ENCODE results near the gene C19orf33.
"Not testable (repeated sequence)": the region's sequence is repeated elsewhere in the genome, so short reads cannot be mapped to it uniquely, and the experiment has no call there.

C19orf33 gene

DNA sequence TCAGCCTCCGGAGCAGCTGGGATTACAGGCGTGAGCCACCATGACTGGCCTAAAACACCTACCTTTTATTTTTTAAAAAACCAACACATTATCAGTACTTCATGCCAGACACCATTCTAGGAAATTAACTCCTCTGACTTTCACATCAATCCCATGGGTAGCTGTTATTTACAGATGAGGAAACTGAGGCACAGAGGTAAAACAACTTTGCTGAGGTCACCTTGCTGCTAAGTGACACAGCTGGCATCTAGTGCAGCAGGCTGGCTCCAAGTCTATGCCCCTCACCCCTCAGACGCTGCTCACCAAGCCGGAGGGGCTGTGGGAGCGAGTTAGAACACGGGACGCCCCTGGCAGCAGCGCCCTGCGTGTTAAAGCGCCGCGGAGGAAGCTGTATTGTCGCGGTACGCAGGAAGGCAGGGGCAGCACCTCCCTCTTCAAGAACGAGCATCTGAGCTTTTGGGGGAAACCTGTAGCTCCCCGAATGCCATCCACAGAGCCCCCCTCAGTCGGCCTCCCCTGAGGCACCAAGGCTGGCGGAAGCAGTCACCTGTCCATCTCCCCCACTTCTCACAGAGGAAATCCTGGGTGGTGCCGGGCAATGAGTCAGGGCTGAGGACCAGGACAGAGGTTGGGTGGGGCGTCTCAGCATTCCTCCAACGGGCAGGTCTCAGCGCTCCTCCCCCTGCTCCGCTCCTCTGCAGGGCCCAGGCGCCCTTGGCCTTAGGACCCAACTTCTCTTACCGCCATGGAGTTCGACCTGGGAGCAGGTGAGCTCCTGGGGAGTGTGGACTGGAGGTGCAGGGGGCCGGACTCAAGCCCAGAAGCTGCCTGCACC lies at the start of gene C19orf33:
C19orf33 (plus strand) TSS at position 735 of the 835 bp plus-strand sequence; CDS start at position 746, 11 bp downstream.
- peak; percentile 88 for DNase-seq
- in situ Hi-C loops (cut with HindIII; ENCODE audit: low pct_ligation_motif_present, low pct_unique_long_range_greater_than_20kb, low sequenced_read_pairs), result no loop called here

DNA sequence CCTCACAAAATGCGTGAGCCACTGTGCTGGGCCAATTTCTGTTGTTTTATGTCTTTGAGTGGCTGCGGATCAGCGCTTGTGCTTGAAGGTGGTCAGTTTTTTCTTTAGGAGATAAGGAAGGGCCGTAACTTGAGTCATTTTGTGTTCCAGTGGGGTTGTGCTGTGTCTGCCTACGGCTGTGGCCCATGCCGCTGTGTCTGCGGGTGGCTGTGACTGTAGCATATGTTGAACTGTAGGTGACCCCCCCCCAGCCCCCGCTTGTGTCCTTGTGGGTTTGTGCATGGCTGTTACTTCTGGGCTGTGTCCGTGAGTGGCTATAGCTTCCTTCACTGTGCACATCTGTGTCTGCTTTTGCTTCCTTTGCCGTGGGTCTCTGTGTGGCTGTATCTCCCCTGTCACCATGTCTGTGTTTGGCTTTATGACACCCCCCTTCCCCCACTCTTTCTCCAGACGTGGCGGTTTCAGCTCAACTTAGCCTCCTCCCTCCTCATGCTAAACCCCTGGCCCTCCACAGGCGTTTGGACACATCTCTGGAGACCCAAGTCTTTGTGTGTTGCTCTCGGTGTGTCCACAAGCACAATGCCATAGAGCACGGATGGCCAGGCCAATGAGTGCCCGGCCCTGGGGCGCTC lies 48.6 kb upstream of the C19orf33 start:
- in situ Hi-C loops (cut with HindIII; ENCODE audit: low pct_ligation_motif_present, low pct_unique_long_range_greater_than_20kb, low sequenced_read_pairs), result no loop called here

DNA sequence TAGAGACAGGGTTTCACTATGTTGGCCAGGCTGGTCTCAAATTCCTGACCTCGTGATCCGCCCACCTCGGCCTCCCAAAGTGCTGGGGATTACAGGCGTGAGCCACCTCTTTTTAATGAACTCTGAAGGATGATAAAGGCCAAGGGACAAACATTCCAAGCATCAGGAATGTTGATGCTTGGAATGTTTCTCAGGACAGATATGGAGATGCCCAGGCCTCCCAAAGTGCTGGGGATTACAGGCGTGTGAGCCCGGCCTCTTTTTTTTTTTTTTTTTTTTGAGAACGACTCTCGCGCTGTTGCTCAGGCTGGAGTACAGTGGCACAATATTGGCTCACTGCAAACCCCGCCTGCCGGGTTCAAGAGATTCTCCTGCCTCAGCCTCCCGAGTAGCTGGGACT lies 42.1 kb upstream of the C19orf33 start:
- DNase-seq; in situ Hi-C loops (cut with HindIII; ENCODE audit: low pct_ligation_motif_present, low pct_unique_long_range_greater_than_20kb, low sequenced_read_pairs): not testable (repeated sequence)

More for the DNA sequence above, 48.6 kb upstream of the C19orf33 start:
- DNase-seq, result no peak

DNA sequence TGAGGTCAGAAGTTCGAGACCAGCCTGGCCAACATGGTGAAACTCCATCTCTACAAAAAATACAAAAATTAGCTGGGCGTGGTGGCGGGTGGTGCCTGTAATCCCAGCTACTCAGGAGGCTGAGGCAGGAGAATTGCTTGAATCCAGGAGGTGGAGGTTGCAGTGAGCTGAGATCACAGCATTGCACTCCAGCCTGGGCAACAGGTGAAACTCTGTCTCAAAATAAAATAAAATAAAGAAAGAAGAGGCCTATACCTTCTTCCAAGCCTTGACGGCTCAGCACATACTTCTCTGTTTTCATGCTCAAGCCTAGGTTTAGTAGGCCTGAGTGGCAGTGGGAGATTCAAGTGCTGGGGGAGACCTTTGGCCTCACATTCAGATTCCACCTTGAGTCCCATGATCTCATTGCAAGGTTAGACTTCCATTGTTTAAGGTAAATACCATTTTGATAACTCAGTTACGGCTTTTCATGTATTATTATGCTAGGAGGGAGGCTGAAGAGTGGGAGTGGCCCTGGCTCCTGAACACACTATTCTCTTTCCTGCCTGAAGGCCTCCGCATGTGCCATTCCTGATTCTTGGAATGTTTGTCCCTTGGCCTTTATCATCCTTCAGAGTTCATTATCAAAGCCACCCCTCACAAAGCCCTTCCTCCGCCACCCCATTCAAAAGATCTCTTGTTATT lies 41.3 kb upstream of the C19orf33 start:
- DNase-seq, result no peak
- in situ Hi-C loops (cut with HindIII; ENCODE audit: low pct_ligation_motif_present, low pct_unique_long_range_greater_than_20kb, low sequenced_read_pairs), result no loop called here

DNA sequence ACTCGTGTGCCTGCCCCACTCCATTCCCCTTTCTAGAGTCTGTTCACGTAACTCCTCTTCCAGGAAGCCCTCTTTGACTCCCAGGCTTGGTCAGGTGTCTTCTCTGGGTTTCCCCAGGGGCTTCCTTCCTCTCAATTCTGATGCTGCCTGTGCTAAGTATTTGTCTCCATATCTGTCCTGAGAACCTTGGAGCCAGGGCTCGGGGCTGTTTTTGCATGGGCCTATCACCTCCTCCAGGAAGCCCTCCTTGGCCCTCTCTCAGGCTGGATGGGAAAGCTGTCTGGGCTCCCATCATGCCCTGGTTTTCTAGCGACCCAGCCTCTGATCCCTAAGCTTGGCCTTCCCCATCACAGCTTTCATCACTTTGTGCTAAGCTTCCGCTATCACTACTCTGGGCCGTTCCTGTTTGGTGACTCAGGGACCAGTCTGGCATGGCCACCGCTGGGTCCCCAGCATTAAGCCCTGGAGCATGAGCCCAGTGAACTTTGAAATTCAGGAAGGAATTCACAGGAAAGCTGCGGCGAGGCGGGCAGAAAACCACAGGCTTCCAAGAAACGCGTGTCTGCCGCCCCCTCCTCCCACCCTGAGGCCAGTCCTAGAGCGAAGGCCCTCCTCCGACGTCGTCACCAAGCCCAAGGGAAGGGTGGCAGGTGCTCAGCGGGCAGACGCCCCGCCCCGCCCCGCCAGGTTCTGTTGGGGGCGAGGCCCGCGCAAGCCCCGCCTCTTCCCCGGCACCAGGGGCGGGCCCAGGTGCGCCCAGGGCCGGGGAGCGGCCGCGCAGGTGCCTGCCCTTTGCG lies 40.2 kb upstream of the C19orf33 start:
- peak; percentile 51 for DNase-seq
- in situ Hi-C loops (cut with HindIII; ENCODE audit: low pct_ligation_motif_present, low pct_unique_long_range_greater_than_20kb, low sequenced_read_pairs), result no loop called here

DNA sequence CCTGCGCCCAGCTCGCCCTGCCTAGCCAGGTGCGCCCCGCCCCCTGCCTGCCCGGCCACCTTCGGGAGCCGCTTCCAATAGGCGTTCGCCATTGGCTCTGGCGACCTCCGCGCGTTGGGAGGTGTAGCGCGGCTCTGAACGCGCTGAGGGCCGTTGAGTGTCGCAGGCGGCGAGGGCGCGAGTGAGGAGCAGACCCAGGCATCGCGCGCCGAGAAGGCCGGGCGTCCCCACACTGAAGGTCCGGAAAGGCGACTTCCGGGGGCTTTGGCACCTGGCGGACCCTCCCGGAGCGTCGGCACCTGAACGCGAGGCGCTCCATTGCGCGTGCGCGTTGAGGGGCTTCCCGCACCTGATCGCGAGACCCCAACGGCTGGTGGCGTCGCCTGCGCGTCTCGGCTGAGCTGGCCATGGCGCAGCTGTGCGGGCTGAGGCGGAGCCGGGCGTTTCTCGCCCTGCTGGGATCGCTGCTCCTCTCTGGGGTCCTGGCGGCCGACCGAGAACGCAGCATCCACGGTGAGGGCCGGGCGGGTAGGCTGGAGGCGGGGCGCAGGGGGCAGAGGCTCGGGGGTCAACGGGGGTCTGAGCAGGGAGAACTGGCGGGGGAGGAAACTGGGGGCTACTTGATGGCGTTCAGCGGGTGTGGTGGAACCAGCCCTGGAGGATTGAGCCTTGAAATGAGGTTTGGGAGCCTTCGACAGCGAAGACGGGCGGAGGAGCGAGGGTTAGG lies 39.4 kb upstream of the C19orf33 start, which contains the start of gene SPINT2:
SPINT2 (plus strand) TSS at position 88 of the 727 bp plus-strand sequence; CDS start at position 408, 320 bp downstream.
- no peak for DNase-seq

DNA sequence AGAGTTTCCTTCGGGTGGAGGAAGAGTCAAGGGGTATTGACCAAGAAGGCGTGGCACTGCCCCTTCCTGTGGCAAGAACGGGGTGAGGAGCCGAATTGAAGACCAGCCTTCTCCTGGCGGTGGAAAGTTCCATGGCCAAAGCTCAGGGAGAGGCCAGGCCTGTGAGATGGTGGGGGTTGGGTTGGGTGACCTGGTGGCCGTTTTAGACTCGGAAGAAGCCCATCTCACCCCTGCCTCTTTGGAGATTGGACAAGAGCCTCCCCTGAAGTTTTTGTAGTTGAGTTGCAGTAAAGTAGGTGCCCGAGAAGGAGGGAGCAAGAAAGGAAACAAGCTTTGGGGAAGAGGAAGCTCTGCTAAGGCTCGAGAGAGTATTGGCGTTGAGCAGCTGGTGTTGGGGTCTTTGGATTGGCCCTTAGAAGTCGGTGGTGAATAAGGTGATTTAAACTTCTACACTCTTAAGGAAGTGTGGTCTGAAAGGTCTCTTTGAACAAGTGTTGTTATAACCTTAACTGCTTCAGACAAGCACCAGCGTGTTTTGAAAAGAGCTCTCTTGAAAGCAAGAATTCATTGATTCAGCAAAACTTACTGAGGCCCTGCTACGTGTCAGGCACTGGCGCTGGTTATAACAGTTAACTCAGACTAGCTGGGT lies 38.7 kb upstream of the C19orf33 start:
- no peak for DNase-seq
- in situ Hi-C loops (cut with HindIII; ENCODE audit: low pct_ligation_motif_present, low pct_unique_long_range_greater_than_20kb, low sequenced_read_pairs), result no loop called here

More for the DNA sequence above, 39.4 kb upstream of the C19orf33 start, which contains the start of gene SPINT2:
- in situ Hi-C loops (cut with HindIII; ENCODE audit: low pct_ligation_motif_present, low pct_unique_long_range_greater_than_20kb, low sequenced_read_pairs), result no loop called here

DNA sequence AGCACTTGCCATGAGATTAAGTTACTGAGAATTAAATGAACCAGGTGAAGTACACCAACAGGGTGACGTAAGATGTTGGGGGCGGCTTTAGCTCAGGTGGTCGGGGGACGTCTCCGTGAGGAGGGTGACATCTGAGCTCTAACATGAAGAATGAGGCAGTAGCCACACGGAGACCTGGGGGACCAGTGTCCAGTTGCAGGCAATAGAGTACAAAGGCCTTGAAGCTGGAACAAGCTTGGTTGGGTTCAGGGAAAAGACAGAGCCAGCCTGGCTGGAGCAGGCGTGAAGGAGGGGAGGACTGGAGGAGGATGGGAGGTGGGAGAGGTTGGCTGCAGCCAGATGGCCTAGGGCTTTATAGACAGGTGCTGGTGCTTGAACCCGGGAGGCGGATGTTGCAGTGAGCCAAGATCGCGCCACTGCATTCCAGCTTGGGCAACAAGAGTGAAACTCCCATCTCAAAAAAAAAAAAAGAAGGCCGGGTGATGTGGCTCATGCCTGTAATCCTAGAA lies 38.1 kb upstream of the C19orf33 start:
- in situ Hi-C loops (cut with HindIII; ENCODE audit: low pct_ligation_motif_present, low pct_unique_long_range_greater_than_20kb, low sequenced_read_pairs), result no loop called here
- DNase-seq, result no peak

DNA sequence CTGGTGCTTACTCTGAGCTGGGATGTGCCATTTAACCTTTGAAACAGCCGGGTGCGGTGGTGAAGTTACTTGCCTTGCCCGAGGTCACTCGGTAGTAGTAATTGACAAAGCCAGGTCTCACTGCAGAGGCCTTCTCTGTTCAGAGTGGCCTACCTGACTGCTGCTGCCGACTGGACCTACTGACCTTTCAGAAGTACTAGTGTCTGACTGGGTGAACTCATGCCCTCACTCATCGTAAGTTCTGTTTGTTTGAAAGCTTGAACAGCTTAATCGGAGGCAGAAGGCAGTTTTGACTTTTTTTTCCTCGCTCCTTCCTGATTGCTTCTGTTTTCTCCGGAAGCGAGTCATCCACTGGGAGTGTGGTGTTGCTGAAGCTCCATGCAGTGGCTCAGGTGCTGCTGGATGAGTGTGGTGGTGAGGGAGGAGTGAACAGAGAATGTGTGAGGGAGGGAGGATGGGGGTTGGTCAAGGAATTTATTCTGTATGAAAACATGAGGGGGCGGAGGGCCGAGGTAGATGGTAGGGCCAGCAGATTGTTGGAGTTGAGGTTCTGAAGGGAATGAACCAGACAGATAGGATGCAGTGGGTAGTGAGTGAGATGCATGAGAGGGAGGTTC lies 37.0 kb upstream of the C19orf33 start:
- DNase-seq, result peak; percentile 50
- in situ Hi-C loops (cut with HindIII; ENCODE audit: low pct_ligation_motif_present, low pct_unique_long_range_greater_than_20kb, low sequenced_read_pairs), result no loop called here

DNA sequence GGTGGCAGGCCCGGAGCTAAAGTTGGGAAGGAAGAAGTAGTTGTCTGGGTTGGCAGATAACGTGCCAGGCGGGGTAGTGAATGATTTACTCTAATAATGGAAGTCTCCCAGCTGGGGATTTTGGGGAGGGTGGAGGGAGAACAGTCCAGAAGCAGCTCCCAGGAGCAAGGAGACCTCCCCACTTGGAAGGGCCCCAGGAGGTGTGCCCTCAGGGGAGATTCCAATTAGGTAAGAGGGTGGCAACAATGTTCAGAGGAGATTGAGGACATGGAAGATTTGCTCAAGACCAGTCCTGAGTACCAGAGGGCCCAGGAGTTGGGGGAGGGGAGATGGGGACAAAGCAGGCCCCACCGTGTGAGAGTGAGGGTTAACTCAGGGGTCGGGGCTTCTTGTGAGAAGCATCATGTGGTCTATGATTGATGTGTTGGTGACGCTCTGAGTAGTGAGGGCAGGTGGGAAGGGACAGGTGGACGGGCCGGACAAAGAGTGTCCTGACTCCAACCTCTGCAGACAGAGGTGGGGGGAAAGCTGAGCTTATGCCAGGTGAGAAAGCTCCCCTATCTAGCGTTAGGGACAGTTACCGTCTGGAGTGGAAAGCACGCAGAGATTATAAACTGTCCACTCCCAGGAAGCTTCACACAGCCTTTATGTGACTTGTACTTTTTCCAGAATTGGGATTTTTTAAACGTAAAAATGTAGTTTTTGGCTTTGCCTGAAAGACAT lies 36.1 kb upstream of the C19orf33 start:
- in situ Hi-C loops (cut with HindIII; ENCODE audit: low pct_ligation_motif_present, low pct_unique_long_range_greater_than_20kb, low sequenced_read_pairs), result no loop called here
- peak; percentile 13 for DNase-seq

DNA sequence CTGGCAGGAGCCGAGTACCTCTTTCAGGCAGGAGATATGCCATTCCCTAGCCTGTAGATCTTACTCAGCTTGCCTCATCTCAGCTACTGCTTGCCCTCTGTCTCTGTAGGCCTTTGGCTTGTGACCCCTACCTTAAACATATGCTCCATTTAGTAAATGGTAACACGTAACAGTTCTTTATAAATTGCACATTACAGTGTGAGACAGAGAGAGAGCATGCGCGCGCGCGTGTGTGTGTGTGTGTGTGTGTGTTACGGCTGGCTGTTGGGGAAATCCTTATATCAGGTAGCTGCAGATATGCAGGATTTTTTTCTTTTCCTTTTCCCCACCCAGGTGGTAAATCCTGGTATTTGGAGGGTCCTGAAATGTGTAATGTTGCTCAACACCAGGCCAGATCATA lies 35.5 kb upstream of the C19orf33 start:
- in situ Hi-C loops (cut with HindIII; ENCODE audit: low pct_ligation_motif_present, low pct_unique_long_range_greater_than_20kb, low sequenced_read_pairs), result no loop called here
- no peak for DNase-seq

DNA sequence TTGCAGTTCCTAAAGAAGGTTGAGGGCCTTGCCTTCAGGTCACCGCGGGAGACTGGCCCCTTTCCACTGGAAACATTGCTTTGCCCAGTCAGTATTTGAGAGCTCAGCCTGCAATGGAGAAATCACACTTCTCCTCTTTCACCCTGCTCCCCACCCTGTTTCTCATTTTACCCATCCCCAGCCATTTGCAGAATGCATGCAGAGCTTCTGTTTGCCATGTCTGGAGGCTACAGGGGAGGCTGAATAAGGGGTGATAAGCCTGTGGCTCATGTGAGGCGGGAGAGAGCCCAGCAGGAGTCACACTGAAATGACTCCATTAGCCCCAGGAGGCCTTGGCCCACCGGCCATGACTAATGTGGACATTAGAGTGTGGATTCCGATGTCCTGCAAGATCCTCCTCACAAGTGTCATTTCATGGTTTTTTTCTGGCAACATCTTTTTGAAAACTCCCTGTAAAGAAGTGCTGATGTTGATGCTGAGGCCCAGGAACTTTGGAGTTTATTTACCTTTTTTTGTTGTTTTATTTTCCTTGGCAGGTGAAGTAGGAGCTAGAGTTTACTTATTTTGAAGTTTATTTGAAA lies 33.4 kb upstream of the C19orf33 start:
- peak; percentile 30 for DNase-seq
- in situ Hi-C loops (cut with HindIII; ENCODE audit: low pct_ligation_motif_present, low pct_unique_long_range_greater_than_20kb, low sequenced_read_pairs), result no loop called here

DNA sequence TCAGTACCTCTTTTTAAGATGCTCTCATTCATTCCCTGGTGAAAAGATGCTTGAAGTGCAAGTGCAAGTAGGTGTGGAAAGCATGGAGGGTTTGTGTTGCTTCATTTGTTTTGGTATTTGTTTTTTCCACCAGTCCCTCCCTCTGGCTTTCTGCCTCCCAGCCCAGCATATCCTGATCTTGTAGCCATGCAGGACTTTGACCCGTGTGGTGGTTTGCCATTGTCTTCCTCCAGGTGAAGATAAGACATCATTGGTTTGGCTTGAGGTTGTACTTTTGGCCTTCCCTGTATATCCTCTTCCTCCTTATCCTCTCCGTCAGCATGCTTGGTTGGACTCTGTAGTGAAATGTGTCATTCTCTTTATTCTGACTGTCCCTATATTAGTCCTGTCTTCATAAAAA lies 30.6 kb upstream of the C19orf33 start:
- DNase-seq, result no peak
- in situ Hi-C loops (cut with HindIII; ENCODE audit: low pct_ligation_motif_present, low pct_unique_long_range_greater_than_20kb, low sequenced_read_pairs), result no loop called here

DNA sequence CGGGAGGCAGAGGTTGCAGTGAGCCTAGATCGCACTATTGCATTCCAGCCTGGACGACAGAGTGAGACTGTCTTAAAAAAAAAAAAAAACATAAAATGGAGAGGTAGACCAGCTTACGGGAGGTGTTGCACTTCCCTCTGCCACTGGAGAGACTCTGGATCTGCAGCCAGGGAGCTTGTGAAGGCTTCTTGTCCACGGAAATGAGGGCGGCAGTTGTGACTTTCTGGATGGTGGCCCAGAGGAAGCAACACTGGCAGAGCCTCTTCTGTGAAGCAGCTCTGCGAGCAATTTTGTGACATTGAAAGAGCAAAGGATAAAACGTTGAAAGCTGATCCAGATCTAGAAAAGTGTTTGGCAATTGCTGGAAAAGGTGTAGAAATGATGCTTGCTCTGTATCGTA lies 29.3 kb upstream of the C19orf33 start:
- in situ Hi-C loops (cut with HindIII; ENCODE audit: low pct_ligation_motif_present, low pct_unique_long_range_greater_than_20kb, low sequenced_read_pairs), result no loop called here
- DNase-seq, result no peak

DNA sequence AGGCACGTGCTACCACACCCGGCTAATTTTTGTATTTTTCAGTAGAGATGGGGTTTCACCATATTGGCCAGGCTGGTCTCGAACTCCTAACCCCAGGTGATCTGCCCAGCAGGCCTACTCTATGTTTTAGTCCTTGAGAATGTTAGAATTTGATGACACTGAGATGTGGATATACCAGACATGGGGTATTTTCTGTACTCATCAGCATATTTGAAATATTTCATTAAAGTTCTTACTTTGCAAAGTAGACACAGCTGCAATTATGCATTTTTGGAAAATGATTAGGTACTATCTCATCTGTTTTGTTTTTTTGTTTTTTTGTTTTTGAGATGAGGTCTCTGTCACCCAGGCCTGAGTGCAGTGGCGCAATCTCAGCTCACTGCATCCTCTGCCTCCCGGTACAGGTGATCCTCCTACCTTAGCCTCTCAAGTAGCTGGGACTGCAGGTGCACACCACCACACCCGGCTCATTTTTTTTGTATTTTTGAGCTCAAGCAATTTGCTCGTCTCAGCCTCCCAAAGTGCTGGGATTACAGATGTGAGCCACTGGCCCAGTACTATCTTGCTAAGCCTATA lies 27.0 kb upstream of the C19orf33 start:
- no peak for DNase-seq
- in situ Hi-C loops (cut with HindIII; ENCODE audit: low pct_ligation_motif_present, low pct_unique_long_range_greater_than_20kb, low sequenced_read_pairs), result no loop called here

DNA sequence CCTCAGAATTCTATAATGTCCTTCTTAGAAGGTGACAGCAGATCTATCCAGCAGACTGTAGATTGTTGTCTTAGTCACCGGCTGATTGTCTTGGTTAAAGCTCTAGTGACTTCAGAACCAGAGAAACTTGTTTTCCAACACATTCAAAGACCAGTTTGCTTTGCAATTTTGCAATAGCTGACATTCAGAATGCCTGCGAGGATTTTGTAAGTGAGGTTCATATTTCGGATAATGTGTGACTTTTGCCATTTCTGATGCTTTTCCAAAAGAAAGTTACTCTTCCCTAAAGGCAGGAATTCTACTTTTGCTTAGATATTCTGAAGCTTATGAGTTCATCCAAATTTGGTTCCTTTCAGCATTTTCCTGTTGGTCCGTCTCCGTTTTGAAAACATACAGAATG lies 26.5 kb upstream of the C19orf33 start:
- no peak for DNase-seq
- in situ Hi-C loops (cut with HindIII; ENCODE audit: low pct_ligation_motif_present, low pct_unique_long_range_greater_than_20kb, low sequenced_read_pairs), result no loop called here
